KMS-11 (cell line): Measurements from ENCODE around the gene LEP.

Experiments
- H2AFZ ChIP-seq: fragments of 200-600 bp; sonication (generic); 2 replicates; pipeline ENCODE4 v1.6.1; 2016; ENCODE audit warnings: antibody characterized with exemption, mixed run types, low read depth
- H3K27ac ChIP-seq: fragments of 200-600 bp; sonication (generic); 2 replicates; pipeline ENCODE4 v1.6.1; 2016; ENCODE audit warnings: mild to moderate bottlenecking, mixed run types
- H3K27me3 ChIP-seq: fragments of 200-600 bp; sonication (generic); 2 replicates; pipeline ENCODE4 v1.6.1; 2017; ENCODE audit warnings: mild to moderate bottlenecking, low read depth, mixed run types, moderate library complexity; ENCODE audit not compliant: insufficient read depth
- H3K36me3 ChIP-seq: fragments of 200-600 bp; sonication (generic); 2 replicates; pipeline ENCODE4 v1.6.1; 2017; ENCODE audit warnings: mild to moderate bottlenecking, mixed run types; ENCODE audit not compliant: insufficient read depth
- H3K4me1 ChIP-seq: fragments of 200-600 bp; sonication (generic); 2 replicates; pipeline ENCODE4 v1.6.1; 2016; ENCODE audit warnings: mild to moderate bottlenecking, low read depth, mixed run types; ENCODE audit not compliant: poor library complexity, severe bottlenecking
- H3K4me2 ChIP-seq: fragments of 200-600 bp; sonication (generic); 2 replicates; pipeline ENCODE4 v1.7.0; 2016; ENCODE audit warnings: mild to moderate bottlenecking, mixed run types
- H3K4me3 ChIP-seq: fragments of 200-600 bp; sonication (generic); IDR thresholded peaks from 2 replicates; pipeline ENCODE4 v1.6.1; 2017; ENCODE audit warnings: low read depth, low read length, mixed read lengths; ENCODE audit not compliant: insufficient read depth
- H3K79me2 ChIP-seq: fragments of 200-600 bp; sonication (generic); 2 replicates; pipeline ENCODE4 v1.6.1; 2016; ENCODE audit warnings: low read depth, mixed run types; ENCODE audit not compliant: insufficient read depth
- H3K9ac ChIP-seq: fragments of 200-600 bp; sonication (generic); 2 replicates; pipeline ENCODE4 v1.6.1; 2016; ENCODE audit warnings: mild to moderate bottlenecking, mixed run types
- H4K20me1 ChIP-seq: fragments of 200-600 bp; sonication (generic); 2 replicates; pipeline ENCODE4 v1.6.1; 2016; ENCODE audit warnings: mild to moderate bottlenecking, mixed run types; ENCODE audit not compliant: insufficient read depth
- TF ChIP-seq, protein P1 (sequence below): fragments of 200-600 bp; sonication (generic); conservative IDR thresholded peaks from 2 replicates; pipeline ENCODE4 v1.6.1; 2017; ENCODE audit warnings: low read depth, mild to moderate bottlenecking, antibody characterized with exemption, low read length, moderate library complexity, mixed read lengths

The LEP gene

DNA sequence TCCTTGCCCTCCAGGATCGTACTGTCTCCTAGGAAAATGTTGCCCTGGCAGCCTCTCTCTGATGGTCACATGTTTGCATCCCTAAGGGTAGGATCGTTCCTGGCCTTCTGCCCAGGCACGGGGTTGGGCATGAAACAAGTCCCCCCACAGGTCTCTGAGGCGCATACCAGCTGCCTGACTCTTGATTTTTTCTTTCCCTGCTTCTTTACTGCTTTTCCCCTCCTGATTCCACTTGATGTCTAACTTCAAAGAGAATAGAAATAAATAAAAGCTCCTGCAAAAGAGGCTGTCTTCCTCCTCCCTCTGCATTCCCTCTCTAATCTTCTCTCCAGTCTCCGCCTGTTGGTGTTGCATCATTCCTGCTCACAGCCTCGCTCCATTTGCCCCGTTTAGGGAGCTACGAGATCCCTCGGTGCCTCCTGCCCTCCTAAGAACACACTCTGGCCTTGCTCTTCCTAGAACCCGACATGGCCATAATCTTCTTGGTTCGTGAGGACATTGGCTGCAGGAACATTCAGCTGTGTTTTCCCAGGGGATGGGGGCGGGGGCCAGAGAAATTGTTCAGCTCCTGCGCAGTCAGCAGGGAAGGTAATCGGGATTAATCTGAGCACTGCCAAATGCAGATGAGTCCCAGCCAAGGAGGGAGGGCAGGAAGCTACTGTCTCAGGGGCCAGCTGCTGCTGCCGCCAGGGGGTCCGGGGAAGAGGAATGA lies 26.0 kb downstream of the LEP start:
- no peak overlapping the region for H3K27ac ChIP-seq
- no peak overlapping the region for H2AFZ ChIP-seq
- TF ChIP-seq, protein P1, sequence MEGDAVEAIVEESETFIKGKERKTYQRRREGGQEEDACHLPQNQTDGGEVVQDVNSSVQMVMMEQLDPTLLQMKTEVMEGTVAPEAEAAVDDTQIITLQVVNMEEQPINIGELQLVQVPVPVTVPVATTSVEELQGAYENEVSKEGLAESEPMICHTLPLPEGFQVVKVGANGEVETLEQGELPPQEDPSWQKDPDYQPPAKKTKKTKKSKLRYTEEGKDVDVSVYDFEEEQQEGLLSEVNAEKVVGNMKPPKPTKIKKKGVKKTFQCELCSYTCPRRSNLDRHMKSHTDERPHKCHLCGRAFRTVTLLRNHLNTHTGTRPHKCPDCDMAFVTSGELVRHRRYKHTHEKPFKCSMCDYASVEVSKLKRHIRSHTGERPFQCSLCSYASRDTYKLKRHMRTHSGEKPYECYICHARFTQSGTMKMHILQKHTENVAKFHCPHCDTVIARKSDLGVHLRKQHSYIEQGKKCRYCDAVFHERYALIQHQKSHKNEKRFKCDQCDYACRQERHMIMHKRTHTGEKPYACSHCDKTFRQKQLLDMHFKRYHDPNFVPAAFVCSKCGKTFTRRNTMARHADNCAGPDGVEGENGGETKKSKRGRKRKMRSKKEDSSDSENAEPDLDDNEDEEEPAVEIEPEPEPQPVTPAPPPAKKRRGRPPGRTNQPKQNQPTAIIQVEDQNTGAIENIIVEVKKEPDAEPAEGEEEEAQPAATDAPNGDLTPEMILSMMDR, result no peak

DNA sequence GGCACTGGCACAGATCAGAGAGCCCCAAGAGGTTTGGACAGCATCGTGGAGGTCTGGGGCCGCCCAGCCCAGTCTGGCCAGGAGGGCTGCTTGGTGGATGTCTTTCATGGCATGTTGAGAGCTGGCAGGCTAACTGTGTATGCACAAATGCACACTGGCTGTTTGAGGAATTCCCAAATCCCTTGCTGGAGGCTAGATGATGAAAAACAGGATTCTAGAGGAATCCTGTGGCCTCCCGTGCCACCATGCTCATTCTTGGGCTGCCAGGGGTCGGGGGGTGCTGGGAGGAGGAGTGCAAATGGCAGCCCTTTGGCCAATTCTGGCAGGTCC lies 26.5 kb downstream of the LEP start:
- H3K79me2 ChIP-seq, result no peaks in the 10 kb centered on the region
- H3K9ac ChIP-seq, result no peak overlapping the region
- H2AFZ ChIP-seq, result no peak overlapping the region
- no peak overlapping the region for H3K4me3 ChIP-seq
- H3K36me3 ChIP-seq, result no peaks in the 10 kb centered on the region
- H4K20me1 ChIP-seq, result no peaks in the 10 kb centered on the region
- H3K4me1 ChIP-seq, result no peaks in the 10 kb centered on the region
- TF ChIP-seq, protein P1, result no peak
- no peak overlapping the region for H3K27ac ChIP-seq
- H3K4me2 ChIP-seq, result no peak overlapping the region
- no peaks in the 10 kb centered on the region for H3K27me3 ChIP-seq

More for the DNA sequence above, 26.0 kb downstream of the LEP start:
- Histone ChIP-seq H3K79me2 (no peaks in the 10 kb centered on the region), H3K27me3 (no peaks in the 10 kb centered on the region), H3K4me2 (no peak overlapping the region), H3K36me3 (no peaks in the 10 kb centered on the region), H3K9ac (no peak overlapping the region), H3K4me1 (no peaks in the 10 kb centered on the region), H3K4me3 (no peak overlapping the region), H4K20me1 (no peaks in the 10 kb centered on the region)

DNA sequence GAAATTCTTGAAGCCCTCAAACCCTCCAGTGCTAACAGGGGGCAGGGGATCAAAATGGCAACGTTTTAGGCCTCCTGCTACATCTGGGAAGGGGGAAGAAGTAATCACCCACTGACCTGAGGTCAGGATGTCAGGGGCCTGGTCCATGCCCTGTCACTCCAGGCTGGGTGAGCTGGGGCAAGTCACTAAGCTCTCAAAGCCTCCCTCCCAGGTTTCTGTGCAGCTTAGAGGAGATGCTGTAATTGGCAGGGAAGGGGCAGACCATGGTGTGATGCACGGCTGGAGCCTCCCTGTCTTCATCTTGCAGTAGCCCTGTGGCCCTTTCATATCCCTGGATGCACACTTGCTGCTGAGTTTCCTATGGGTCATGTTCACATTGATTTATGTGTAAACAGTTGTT lies 27.2 kb downstream of the LEP start:
- no peaks in the 10 kb centered on the region for H3K4me1 ChIP-seq
- H3K36me3 ChIP-seq, result no peaks in the 10 kb centered on the region
- no peak overlapping the region for H3K4me2 ChIP-seq
- no peak overlapping the region for H3K4me3 ChIP-seq
- no peaks in the 10 kb centered on the region for H4K20me1 ChIP-seq
- no peak overlapping the region for H3K27ac ChIP-seq
- no peak overlapping the region for H2AFZ ChIP-seq
- TF ChIP-seq, protein P1, result no peak
- H3K27me3 ChIP-seq, result no peaks in the 10 kb centered on the region
- no peaks in the 10 kb centered on the region for H3K79me2 ChIP-seq
- no peak overlapping the region for H3K9ac ChIP-seq

DNA sequence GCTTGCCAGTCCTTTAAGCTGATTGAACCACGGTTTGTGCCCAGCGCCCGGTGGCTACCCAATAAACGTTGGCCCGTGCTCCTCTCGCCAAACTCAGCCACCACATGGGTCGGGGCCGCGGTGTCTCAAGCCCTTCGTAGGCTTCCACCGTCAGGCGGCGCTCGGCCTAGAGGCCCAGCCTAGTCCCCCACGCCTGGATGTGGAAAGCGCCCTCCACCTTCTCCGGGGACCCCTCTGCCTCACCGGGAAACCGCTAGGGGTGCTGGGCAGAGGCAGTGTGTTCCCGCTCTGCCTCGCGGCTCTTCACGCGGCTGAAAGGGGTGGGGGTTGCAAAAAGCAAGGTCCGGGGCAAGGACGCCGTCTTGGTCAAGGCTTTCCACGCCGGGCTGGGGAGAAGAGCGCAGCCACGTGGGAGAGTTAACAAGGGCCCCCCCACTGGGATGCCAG lies 29.8 kb downstream of the LEP start:
- Histone ChIP-seq H3K79me2 (no peaks in the 10 kb centered on the region), H3K27ac (no peak overlapping the region), H3K4me2 (no peak overlapping the region), H2AFZ (no peak overlapping the region), H4K20me1 (no peaks in the 10 kb centered on the region), H3K36me3 (no peaks in the 10 kb centered on the region), H3K27me3 (no peaks in the 10 kb centered on the region), H3K4me3 (no peak overlapping the region), H3K4me1 (no peaks in the 10 kb centered on the region), H3K9ac (no peak overlapping the region)
- TF ChIP-seq, protein P1, result no peak
